ENCODE data around the gene DLG4.
A peak's percentile ranks its signal among the peaks of the same experiment; 100 is the strongest.

Gene DLG4

GRCh38 chr17:7241783-7242716 is 22.4 kb upstream of the DLG4 start, which contains the start of gene GABARAP:
Gene GABARAP (minus strand): TSS chr17:7242449. CDS start chr17:7242330, 119 bp downstream.
- 0 out of 2 replicates have a peak, but pooled peaks have one; percentile 21 for TF ChIP-seq CREB1 (IDR thresholded peaks at IDR 0.05; ENCODE audit: low read depth)
- peak; percentile 79; the same call in 1 of the 2 replicates for TF ChIP-seq ZBTB7A (IDR thresholded peaks at IDR 0.05; ENCODE audit: low read depth)
- TF ChIP-seq YY1 (IDR thresholded peaks at IDR 0.05; ENCODE audit: low read depth), result peak; percentile 28; the same call in 1 of the 2 replicates
- no peak for TF ChIP-seq EP300 (IDR thresholded peaks at IDR 0.05; ENCODE audit: borderline replicate concordance)
- TF ChIP-seq USF1 (IDR thresholded peaks at IDR 0.05), result peak; percentile 89
- TF ChIP-seq CEBPB (IDR thresholded peaks at IDR 0.05), result no peak
- TF ChIP-seq EGR1 (IDR thresholded peaks at IDR 0.05), result peak; percentile 72
- no peak; the same call in 1 of the 2 replicates for TF ChIP-seq MAX (IDR thresholded peaks at IDR 0.05)
- no peak for TF ChIP-seq FOXM1 (IDR thresholded peaks at IDR 0.05; ENCODE audit: borderline replicate concordance, low read depth)

GRCh38 chr17:7241090-7241733 is 21.6 kb upstream of the DLG4 start:
- TF ChIP-seq RAD21 (IDR thresholded peaks at IDR 0.05; ENCODE audit: low read depth) (no peak), CREB1 (IDR thresholded peaks at IDR 0.05; ENCODE audit: low read depth) (no peak), TCF12 (IDR thresholded peaks at IDR 0.05; ENCODE audit: low read depth) (no peak), CEBPB (IDR thresholded peaks at IDR 0.05) (no peak), TEAD4 (IDR thresholded peaks at IDR 0.05) (no peak), FOXM1 (IDR thresholded peaks at IDR 0.05; ENCODE audit: borderline replicate concordance, low read depth) (no peak), YY1 (IDR thresholded peaks at IDR 0.05; ENCODE audit: low read depth) (no peak), NFIC (IDR thresholded peaks at IDR 0.05) (no peak), TAF1 (IDR thresholded peaks at IDR 0.05; ENCODE audit: low read depth) (no peak), EP300 (IDR thresholded peaks at IDR 0.05; ENCODE audit: borderline replicate concordance) (no peak), MAX (IDR thresholded peaks at IDR 0.05) (no peak), REST (IDR thresholded peaks at IDR 0.05; ENCODE audit: low read depth) (no peak), USF1 (IDR thresholded peaks at IDR 0.05) (no peak), ZBTB7A (IDR thresholded peaks at IDR 0.05; ENCODE audit: low read depth) (no peak), EGR1 (IDR thresholded peaks at IDR 0.05) (no peak)

GRCh38 chr17:7240375-7240774 is 20.7 kb upstream of the DLG4 start:
- TF ChIP-seq EGR1 (IDR thresholded peaks at IDR 0.05), result no peak
- TF ChIP-seq YY1 (IDR thresholded peaks at IDR 0.05; ENCODE audit: low read depth), result no peak
- TF ChIP-seq TEAD4 (IDR thresholded peaks at IDR 0.05), result no peak
- TF ChIP-seq REST (IDR thresholded peaks at IDR 0.05; ENCODE audit: low read depth), result no peak
- no peak for TF ChIP-seq USF1 (IDR thresholded peaks at IDR 0.05)

- TF ChIP-seq CREB1 (IDR thresholded peaks at IDR 0.05; ENCODE audit: low read depth), result no peak; the same call in 1 of the 2 replicates
- peak; percentile 18; the same call in 1 of the 2 replicates for TF ChIP-seq USF1 (IDR thresholded peaks at IDR 0.05)
- TF ChIP-seq RAD21 (IDR thresholded peaks at IDR 0.05; ENCODE audit: low read depth), result no peak
- TF ChIP-seq TAF1 (IDR thresholded peaks at IDR 0.05; ENCODE audit: low read depth), result peak; percentile 73
- TF ChIP-seq NFIC (IDR thresholded peaks at IDR 0.05), result 0 out of 2 replicates have a peak, but pooled peaks have one; percentile 9
- peak; percentile 52; the same call in 1 of the 2 replicates for TF ChIP-seq MAX (IDR thresholded peaks at IDR 0.05)
- no peak for TF ChIP-seq FOXM1 (IDR thresholded peaks at IDR 0.05; ENCODE audit: borderline replicate concordance, low read depth)
- TF ChIP-seq EGR1 (IDR thresholded peaks at IDR 0.05), result peak; percentile 54; the same call in 1 of the 2 replicates
- TF ChIP-seq YY1 (IDR thresholded peaks at IDR 0.05; ENCODE audit: low read depth), result peak; percentile 85
- peak; percentile 84 for TF ChIP-seq ZBTB7A (IDR thresholded peaks at IDR 0.05; ENCODE audit: low read depth)
- no peak for TF ChIP-seq CEBPB (IDR thresholded peaks at IDR 0.05)
- TF ChIP-seq TCF12 (IDR thresholded peaks at IDR 0.05; ENCODE audit: low read depth), result peak; percentile 73
These were observed 19.7 kb upstream of the DLG4 start, which contains the start of gene PHF23 for GRCh38 chr17:7239091-7240027. Gene PHF23 (minus strand): TSS chr17:7239457. CDS start chr17:7239279, 178 bp downstream.

All from Ishikawa (cell line).